ENCODE data around the gene NBL1. TPM values are rescaled to one million over a fixed set of nuclear protein-coding genes. Genes with fewer than 3 reads are reported as not detected.

Gene NBL1
- total RNA-seq, 1 donor from 2014 or later: 10.5 TPM

GRCh38 chr1:19687414-19687813 lies 43.3 kb downstream of the NBL1 start:
- no peak overlapping the region for H3K4me3 Mint-ChIP-seq (ENCODE audit: low read depth)
- H3K9me3 Mint-ChIP-seq (ENCODE audit: low read depth): no peaks in the 10 kb centered on the region
- no peaks in the 10 kb centered on the region for H3K27me3 Mint-ChIP-seq
- no peak for TF ChIP-seq CTCF (IDR thresholded peaks at IDR 0.05; ENCODE audit: unreplicated experiment)
- no peak for DNase-seq (ENCODE audit: low spot score, unreplicated experiment)
- H3K36me3 Mint-ChIP-seq (ENCODE audit: insufficient read depth): peaks cover 3% of the 10 kb centered on the region
- no peaks in the 10 kb centered on the region for H3K4me1 Mint-ChIP-seq (ENCODE audit: low read depth)
- H3K27ac Mint-ChIP-seq: no peak overlapping the region

- H3K27ac Mint-ChIP-seq: no peak overlapping the region
- peaks cover 3% of the 10 kb centered on the region for H3K36me3 Mint-ChIP-seq (ENCODE audit: insufficient read depth)
- H3K4me1 Mint-ChIP-seq (ENCODE audit: low read depth): no peaks in the 10 kb centered on the region
- no peak overlapping the region for H3K4me3 Mint-ChIP-seq (ENCODE audit: low read depth)
- no peaks in the 10 kb centered on the region for H3K27me3 Mint-ChIP-seq
- TF ChIP-seq CTCF (IDR thresholded peaks at IDR 0.05; ENCODE audit: unreplicated experiment): no peak
- DNase-seq (ENCODE audit: low spot score, unreplicated experiment): no peak
- H3K9me3 Mint-ChIP-seq (ENCODE audit: low read depth): no peaks in the 10 kb centered on the region
Measured at GRCh38 chr1:19688041-19688842, 44.1 kb downstream of the NBL1 start.

- no peak overlapping the region for H3K4me3 Mint-ChIP-seq (ENCODE audit: low read depth)
- H3K4me1 Mint-ChIP-seq (ENCODE audit: low read depth): no peaks in the 10 kb centered on the region
- peaks cover 3% of the 10 kb centered on the region for H3K36me3 Mint-ChIP-seq (ENCODE audit: insufficient read depth)
- no peaks in the 10 kb centered on the region for H3K9me3 Mint-ChIP-seq (ENCODE audit: low read depth)
- no peak for TF ChIP-seq CTCF (IDR thresholded peaks at IDR 0.05; ENCODE audit: unreplicated experiment)
- H3K27ac Mint-ChIP-seq: no peak overlapping the region
- no peaks in the 10 kb centered on the region for H3K27me3 Mint-ChIP-seq
- DNase-seq (ENCODE audit: low spot score, unreplicated experiment): no peak
Measured at GRCh38 chr1:19689085-19689757, 45.1 kb downstream of the NBL1 start.

- Mint-ChIP-seq H3K4me1 (ENCODE audit: low read depth) (no peaks in the 10 kb centered on the region), H3K9me3 (ENCODE audit: low read depth) (no peaks in the 10 kb centered on the region), H3K27ac (no peak overlapping the region), H3K27me3 (no peaks in the 10 kb centered on the region), H3K4me3 (ENCODE audit: low read depth) (no peak overlapping the region), H3K36me3 (ENCODE audit: insufficient read depth) (peaks cover 3% of the 10 kb centered on the region)
- DNase-seq (ENCODE audit: low spot score, unreplicated experiment): no peak
- no peak for TF ChIP-seq CTCF (IDR thresholded peaks at IDR 0.05; ENCODE audit: unreplicated experiment)
Measured at GRCh38 chr1:19689856-19690255, 45.7 kb downstream of the NBL1 start.

- H3K27me3 Mint-ChIP-seq: no peaks in the 10 kb centered on the region
- no peak overlapping the region for H3K4me3 Mint-ChIP-seq (ENCODE audit: low read depth)
- no peak for DNase-seq (ENCODE audit: low spot score, unreplicated experiment)
- peaks cover 3% of the 10 kb centered on the region for H3K36me3 Mint-ChIP-seq (ENCODE audit: insufficient read depth)
- H3K4me1 Mint-ChIP-seq (ENCODE audit: low read depth): no peaks in the 10 kb centered on the region
- TF ChIP-seq CTCF (IDR thresholded peaks at IDR 0.05; ENCODE audit: unreplicated experiment): no peak
- H3K27ac Mint-ChIP-seq: no peak overlapping the region
- no peaks in the 10 kb centered on the region for H3K9me3 Mint-ChIP-seq (ENCODE audit: low read depth)
Measured at GRCh38 chr1:19690342-19690741, 46.2 kb downstream of the NBL1 start.

Measured in progenitor cell of endocrine pancreas (in vitro differentiated cells).